SK-N-MC (cell line): ENCODE results near the gene PRDM16.

Experiments
- EZH2 ChIP-seq: fragments of 200-600 bp; sonication (generic); IDR thresholded peaks from one replicate; pipeline ENCODE4 v1.6.1; 2017; ENCODE audit warnings: antibody characterized with exemption
- POLR2AphosphoS5 ChIP-seq: IDR thresholded peaks from 2 replicates; pipeline ENCODE4 v1.6.1; 2012; ENCODE audit warnings: mild to moderate bottlenecking, low read depth, low read length, borderline replicate concordance

DNA sequence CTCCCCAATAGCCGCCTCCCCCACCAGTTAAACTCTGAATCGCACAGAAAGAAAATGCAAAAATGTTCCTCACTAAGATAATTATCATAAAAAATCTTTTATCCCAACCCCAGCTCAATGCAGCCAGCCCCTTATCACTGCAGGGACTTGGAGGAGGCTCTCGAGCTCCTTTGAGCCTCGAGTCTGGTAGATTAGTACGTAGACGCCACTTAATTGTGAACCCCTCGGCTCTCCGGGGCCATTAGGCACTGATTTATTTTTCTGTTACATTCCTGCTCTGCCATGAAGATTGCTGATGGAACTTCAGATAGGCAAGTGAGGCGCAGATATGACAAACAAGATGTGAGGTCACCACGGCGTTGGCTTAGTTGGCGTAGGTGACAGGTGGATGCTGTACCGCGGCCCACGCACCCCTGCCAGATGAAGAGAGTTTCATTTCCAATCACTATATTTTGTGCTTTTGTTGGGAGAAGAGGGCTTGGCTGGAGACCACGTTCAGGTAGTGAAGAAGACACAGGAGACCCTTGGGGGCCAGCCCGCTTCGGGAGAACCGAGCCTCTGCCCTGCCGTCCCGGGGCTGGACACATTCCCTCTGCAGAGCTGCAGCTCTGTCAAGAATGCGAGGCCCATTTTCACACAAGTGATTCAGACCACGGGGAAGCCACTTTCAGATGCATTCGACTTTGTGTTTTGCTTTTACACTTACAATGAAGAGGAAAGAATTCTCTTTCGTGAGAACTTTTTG is 329.6 kb downstream of the PRDM16 start:
- no peak for TF ChIP-seq POLR2AphosphoS5
- no peak for TF ChIP-seq EZH2
